GM18502 (cell line): ENCODE measurements around the gene ADAMTS2.

Experiments used
- ATAC-seq: cut with Tn5 transposase; IDR thresholded peaks from one replicate; pipeline ENCODE4 v1.9.1; 2021; ENCODE audit warnings: mild to moderate bottlenecking; ENCODE audit not compliant: unreplicated experiment, poor library complexity

ADAMTS2 gene

GRCh38 chr5:179240561-179240960 lies 104.7 kb downstream of the ADAMTS2 start:
- ATAC-seq, result no peak

- no peak for ATAC-seq
Measured at GRCh38 chr5:179239256-179240135, 105.8 kb downstream of the ADAMTS2 start.

- no peak for ATAC-seq
Measured at GRCh38 chr5:179238628-179238970, 106.7 kb downstream of the ADAMTS2 start.

- no peak for ATAC-seq
Measured at GRCh38 chr5:179237770-179238627, 107.3 kb downstream of the ADAMTS2 start.

- ATAC-seq, result no peak
Measured at GRCh38 chr5:179235416-179236400, 109.6 kb downstream of the ADAMTS2 start.

- ATAC-seq, result no peak
Measured at GRCh38 chr5:179234563-179235135, 110.6 kb downstream of the ADAMTS2 start.

GRCh38 chr5:179233909-179234562 lies 111.2 kb downstream of the ADAMTS2 start:
- no peak for ATAC-seq

- no peak for ATAC-seq
Measured at GRCh38 chr5:179232091-179232735, 113.0 kb downstream of the ADAMTS2 start.

GRCh38 chr5:179231309-179231708 lies 114.0 kb downstream of the ADAMTS2 start:
- no peak for ATAC-seq

- no peak for ATAC-seq
Measured at GRCh38 chr5:179230061-179230461, 115.2 kb downstream of the ADAMTS2 start.

- ATAC-seq, result no peak
Measured at GRCh38 chr5:179229331-179229831, 115.9 kb downstream of the ADAMTS2 start.

- no peak for ATAC-seq
Measured at GRCh38 chr5:179228341-179229121, 116.7 kb downstream of the ADAMTS2 start.

GRCh38 chr5:179227580-179228311 lies 117.5 kb downstream of the ADAMTS2 start:
- ATAC-seq, result no peak

- no peak for ATAC-seq
Measured at GRCh38 chr5:179227229-179227579, 118.1 kb downstream of the ADAMTS2 start.

- no peak for ATAC-seq
Measured at GRCh38 chr5:179226696-179227095, 118.6 kb downstream of the ADAMTS2 start.

GRCh38 chr5:179225387-179225786 lies 119.9 kb downstream of the ADAMTS2 start:
- no peak for ATAC-seq

GRCh38 chr5:179224741-179225140 lies 120.5 kb downstream of the ADAMTS2 start:
- ATAC-seq, result no peak
